GM19351 (cell line): ENCODE measurements around the gene PCDHA10.

ENCODE experiments used
- ATAC-seq: cut with Tn5 transposase; IDR thresholded peaks from one replicate; pipeline ENCODE4 v1.9.1; 2021; ENCODE audit warnings: mild to moderate bottlenecking, moderate library complexity; ENCODE audit not compliant: unreplicated experiment

Gene PCDHA10

DNA sequence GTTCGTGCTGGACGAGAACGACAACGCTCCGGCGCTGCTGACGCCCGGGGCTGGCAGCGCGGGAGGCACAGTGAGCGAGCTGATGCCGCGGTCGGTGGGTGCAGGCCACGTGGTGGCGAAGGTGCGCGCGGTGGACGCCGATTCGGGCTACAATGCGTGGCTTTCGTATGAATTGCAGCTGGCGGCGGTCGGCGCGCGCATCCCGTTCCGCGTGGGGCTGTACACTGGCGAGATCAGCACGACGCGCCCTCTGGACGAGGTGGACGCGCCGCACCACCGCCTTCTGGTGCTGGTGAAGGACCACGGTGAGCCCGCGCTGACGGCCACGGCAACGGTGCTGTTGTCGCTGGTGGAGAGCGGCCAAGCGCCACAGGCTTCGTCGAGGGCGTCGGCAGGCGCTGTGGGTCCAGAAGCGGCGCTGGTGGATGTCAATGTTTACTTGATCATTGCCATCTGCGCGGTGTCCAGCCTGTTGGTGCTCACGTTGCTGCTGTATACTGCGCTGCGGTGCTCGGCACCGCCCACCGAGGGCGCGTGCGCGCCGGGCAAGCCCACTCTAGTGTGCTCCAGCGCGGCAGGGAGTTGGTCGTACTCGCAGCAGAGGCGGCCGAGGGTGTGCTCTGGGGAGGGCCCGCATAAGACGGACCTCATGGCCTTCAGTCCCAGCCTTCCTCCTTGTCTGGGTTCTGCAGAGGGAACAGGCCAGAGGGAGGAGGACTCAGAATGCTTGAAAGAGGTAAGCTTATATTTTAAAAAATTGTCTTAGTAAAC lies 28.4 kb downstream of the PCDHA10 start:
- ATAC-seq: no peak

DNA sequence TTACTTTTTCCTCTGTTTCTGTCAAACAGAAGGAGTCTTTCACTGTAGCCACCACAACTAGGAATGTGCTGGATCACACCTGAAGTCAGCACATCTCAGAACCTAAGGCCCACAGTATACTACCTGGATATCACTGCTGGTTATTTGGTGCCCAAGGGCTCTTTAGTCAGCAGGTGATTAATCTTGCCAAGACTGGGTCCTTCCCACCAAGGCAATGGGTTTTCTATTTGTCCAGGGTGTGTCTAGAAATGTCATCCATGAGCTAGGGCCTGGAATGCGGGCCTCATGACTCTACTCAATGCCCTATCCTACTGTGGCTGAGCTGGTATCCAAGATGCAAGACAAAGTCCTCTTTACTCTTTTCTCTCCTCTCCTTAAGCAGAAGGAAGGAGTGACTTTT lies 60.6 kb downstream of the PCDHA10 start:
- no peak for ATAC-seq
